K562 (cell line): ENCODE measurements around the gene ZFP36. TPM values are rescaled to one million over a fixed set of nuclear protein-coding genes. Genes with fewer than 3 reads are reported as not detected.

Experiments
- BCLAF1 ChIP-seq, 2 experiments: fragments of 450-650 bp in 1 of 2; IDR thresholded peaks; 2 replicates each; pipeline ENCODE4 v1.6.1; 2011 to 2017; ENCODE audit warnings: low read depth in 2 of 2, antibody characterized with exemption in 1 of 2, borderline replicate concordance in 1 of 2, low read length in 1 of 2, mild to moderate bottlenecking in 1 of 2, mixed read lengths in 1 of 2; ENCODE audit not compliant: control insufficient read depth in 1 of 2
- ELF4 ChIP-seq: fragments of 450-650 bp; formaldehyde crosslinking; IDR thresholded peaks from 2 replicates; pipeline ENCODE4 v1.4.0; 2022; ENCODE audit warnings: missing genetic modification characterization
- GABPA ChIP-seq: fragments of 200-800 bp; sonication (Bioruptor generic); conservative IDR thresholded peaks from 2 replicates; pipeline ENCODE4 v1.6.1; 2016; ENCODE audit warnings: low read depth, missing genetic modification characterization, missing compliant biosample characterization
- HDAC3 ChIP-seq: fragments of 450-650 bp; IDR thresholded peaks from 2 replicates; pipeline ENCODE4 v1.6.1; 2018; ENCODE audit warnings: borderline replicate concordance, mild to moderate bottlenecking, moderate library complexity; ENCODE audit not compliant: partially characterized antibody
- HNRNPK ChIP-seq: fragments of 200-400 bp; formaldehyde crosslinking; IDR thresholded peaks from one replicate; pipeline ENCODE4 v1.6.1; 2018; ENCODE audit warnings: mild to moderate bottlenecking, low read depth, low read length; ENCODE audit not compliant: poor library complexity, severe bottlenecking
- IRF1 ChIP-seq: sonication (generic); formaldehyde crosslinking; IDR thresholded peaks from 2 replicates; pipeline ENCODE4 v1.8.0; 2022; ENCODE audit warnings: missing genetic modification reagents, mild to moderate bottlenecking, borderline replicate concordance
- KLF13 ChIP-seq: fragments of 450-650 bp; IDR thresholded peaks from 2 replicates; pipeline ENCODE4 v1.6.1; 2016; ENCODE audit warnings: missing genetic modification characterization, low read depth, mild to moderate bottlenecking, missing compliant biosample characterization, moderate library complexity, borderline replicate concordance
- RCOR1 ChIP-seq, 2 experiments: IDR thresholded peaks; 2 replicates each; pipeline ENCODE4 v1.6.1; 2012; ENCODE audit warnings: low read depth in 2 of 2, low read length in 2 of 2, borderline replicate concordance in 1 of 2, improper control_type of control experiment in 1 of 2
- SMAD2 ChIP-seq: fragments of 150-350 bp; IDR thresholded peaks from 2 replicates; pipeline ENCODE4 v1.6.1; 2014; ENCODE audit warnings: low read depth, mild to moderate bottlenecking, low read length
- SOX6 ChIP-seq: fragments of 450-650 bp; IDR thresholded peaks from 2 replicates; pipeline ENCODE4 v1.6.1; 2014; ENCODE audit warnings: mild to moderate bottlenecking
- SUPT5H ChIP-seq: fragments of 450-650 bp; IDR thresholded peaks from 2 replicates; pipeline ENCODE4 v1.6.1; 2016
- TCF3 ChIP-seq: sonication (generic); formaldehyde crosslinking; IDR thresholded peaks from 2 replicates; pipeline ENCODE4 v1.4.0; 2020; ENCODE audit warnings: mild to moderate bottlenecking, missing genetic modification reagents
- TEAD1 ChIP-seq, 2 experiments: fragments of 450-650 bp in 1 of 2; sonication (generic) in 1 of 2; formaldehyde crosslinking; IDR thresholded peaks; 2 replicates each; pipeline versions ENCODE4 v1.4.0 to v1.8.0; 2020 to 2022; ENCODE audit warnings: mild to moderate bottlenecking in 2 of 2, missing genetic modification reagents in 1 of 2
- ZNF184 ChIP-seq: sonication (generic); formaldehyde crosslinking; IDR thresholded peaks from 2 replicates; pipeline ENCODE4 v1.5.0; 2020; ENCODE audit warnings: missing genetic modification reagents
- ZNF24 ChIP-seq: fragments of 450-650 bp; IDR thresholded peaks from 2 replicates; pipeline ENCODE4 v1.6.1; 2016
- ZNF253 ChIP-seq: fragments of 250-450 bp; sonication (Bioruptor Pico); conservative IDR thresholded peaks from 2 replicates; pipeline ENCODE4 v1.6.1; 2021; ENCODE audit warnings: mild to moderate bottlenecking
- ZNF316 ChIP-seq: fragments of 450-650 bp; IDR thresholded peaks from 2 replicates; pipeline ENCODE4 v1.6.1; 2016
- ZNF449 ChIP-seq: fragments of 250-450 bp; sonication (Bioruptor Pico); IDR thresholded peaks from 2 replicates; pipeline ENCODE4 v1.8.0; 2022; ENCODE audit warnings: moderate library complexity, mild to moderate bottlenecking, inconsistent platforms
- polyA plus RNA-seq, 8 experiments: library from polyadenylated mRNA; depleted of rRNA in 4 of 8; stranded (reverse) in 5 of 8; unstranded in 3 of 8; fragments of >200 nt; fragmentation: Nextera tagmentation in 2 of 8; fragmentation: Illumina TruSeq in 1 of 8; extraction: Ambion mirVana in 2 of 8; extraction: Trizol in 1 of 8; gene quantifications; 2 replicates each; pipeline versions ENCODE4 v1.2.1 to v1.2.3, GENCODE V29; 2011 to 2014; ENCODE audit warnings: inconsistent platforms in 1 of 8, missing spikeins in 1 of 8
- total RNA-seq, 7 experiments: library from RNA; depleted of rRNA in 6 of 7; stranded (reverse); fragments of >200 nt in 6 of 7; fragmentation: Illumina TruSeq in 2 of 7; extraction: Trizol in 2 of 7; gene quantifications; 2 replicates each; pipeline versions ENCODE4 v1.2.1 to v1.2.3, GENCODE V29; 2011 to 2021; ENCODE audit warnings: low replicate concordance in 1 of 7
- TF ChIP-seq, protein P1 (sequence below): fragments of 250-450 bp; sonication (Bioruptor Pico); IDR thresholded peaks from 2 replicates; pipeline ENCODE4 v1.8.0; 2022; ENCODE audit warnings: moderate library complexity, mild to moderate bottlenecking, inconsistent platforms

ZFP36 gene
- total and polyA plus RNA-seq, 9 of the 15 experiments (the other 6 are each of a cell fraction or from before 2014, with no cell fraction given), result 1.0 to 20.1 (median 3.5) TPM

DNA sequence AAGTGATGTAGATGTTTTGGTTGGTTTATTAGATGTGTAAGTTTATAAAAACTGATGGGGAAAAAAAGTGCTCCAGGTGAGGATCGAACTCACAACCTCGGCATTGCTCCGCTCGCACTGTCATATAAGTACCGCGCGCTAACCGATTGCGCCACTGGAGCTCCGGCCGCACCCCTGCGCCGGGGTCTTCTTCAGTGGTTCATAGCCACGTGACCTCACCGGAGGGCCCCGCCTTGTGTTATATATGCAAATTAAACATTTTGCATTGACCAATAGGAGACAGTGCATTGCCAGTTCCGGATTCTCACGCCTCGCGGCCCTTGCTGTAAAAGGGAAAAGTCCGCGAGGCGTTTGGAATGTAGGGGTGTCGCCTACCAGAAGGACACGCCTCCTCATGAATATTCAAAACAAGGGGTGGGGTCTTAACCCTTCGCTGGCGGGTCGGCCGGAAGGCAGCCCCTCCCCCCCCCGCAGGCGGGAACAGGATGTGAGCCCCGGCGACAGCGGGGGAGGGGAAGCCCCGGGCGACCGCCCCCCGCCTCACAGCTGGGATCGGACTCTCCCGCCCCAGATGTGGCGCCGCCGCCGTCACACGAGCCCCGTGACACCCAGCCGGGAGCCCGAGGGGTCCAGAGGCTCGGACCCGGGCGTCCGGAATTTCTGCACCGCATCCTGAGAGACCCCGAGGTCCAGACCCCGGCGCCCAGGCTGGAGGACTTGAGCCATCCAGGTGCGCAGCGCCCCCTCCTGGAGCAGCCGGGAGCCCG is 5.6 kb downstream of the ZFP36 start, which contains the start of gene PLEKHG2 (continued):
- TF ChIP-seq KLF13, result peak; percentile 21; the same call in 1 of the 2 replicates
- peak; percentile 69 for TF ChIP-seq SOX6
- no peak for TF ChIP-seq ELF4
- no peak for TF ChIP-seq HDAC3
- TF ChIP-seq TCF3 (CRISPR knock-in tag), result 0 out of 2 replicates have a peak, but pooled peaks have one; percentile 8
- no peak for TF ChIP-seq SMAD2
- TF ChIP-seq ZNF316, result no peak
- peak; percentile 94 for TF ChIP-seq GABPA (tag)
- TF ChIP-seq SUPT5H, result peak; percentile 68
- TF ChIP-seq ZNF24, result peak; percentile 8; the same call in 1 of the 2 replicates
- no peak for TF ChIP-seq IRF1
- TF ChIP-seq TEAD1 (CRISPR knock-in tag; IDR thresholded peaks at IDR 0.05), result peak; percentile 5 to 83; a peak in 2 of 4 replicates
- peak in 1 of 2 experiments; percentile 34; a peak in 2 of 4 replicates for TF ChIP-seq RCOR1 (IDR thresholded peaks at IDR 0.05; ENCODE audit: borderline replicate concordance in 1 of 2, low read depth in 2 of 2, low read length in 2 of 2)
- TF ChIP-seq BCLAF1 (IDR thresholded peaks at IDR 0.05; ENCODE audit: borderline replicate concordance in 1 of 2, control insufficient read depth in 1 of 2, low read depth in 2 of 2, low read length in 1 of 2), result 0 out of 4 replicates have a peak, but pooled peaks of 1 of the 2 experiments have one; percentile 43
- TF ChIP-seq ZNF449, result no peak
- peak; percentile 86 for TF ChIP-seq HNRNPK
- TF ChIP-seq ZNF253 (CRISPR knock-in tag), result no peak
- TF ChIP-seq, protein P1, sequence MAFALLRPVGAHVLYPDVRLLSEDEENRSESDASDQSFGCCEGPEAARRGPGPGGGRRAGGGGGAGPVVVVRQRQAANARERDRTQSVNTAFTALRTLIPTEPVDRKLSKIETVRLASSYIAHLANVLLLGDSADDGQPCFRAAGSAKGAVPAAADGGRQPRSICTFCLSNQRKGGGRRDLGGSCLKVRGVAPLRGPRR (CRISPR knock-in tag), result no peak
- no peak for TF ChIP-seq ZNF184
